Ascending aorta (tissue), 2 donors: ENCODE results near the gene ZC3H18. TPM values are rescaled to one million over a fixed set of nuclear protein-coding genes. Genes with fewer than 3 reads are reported as not detected.

Source experiments
- DNase-seq, 2 donors: peaks; one replicate each; pipeline ENCODE4 v3.0.0-alpha.2; 2019; ENCODE audit warnings: low spot score in 2 of 2
- H3K27ac ChIP-seq, 2 donors: fragments of 200-600 bp; sonication (generic); one replicate each; pipeline ENCODE4 v1.5.1; 2016 to 2017; ENCODE audit warnings: mild to moderate bottlenecking in 1 of 2
- H3K27me3 ChIP-seq: fragments of 200-600 bp; sonication (generic); one replicate; pipeline ENCODE4 v1.5.1; 2017
- H3K36me3 ChIP-seq, 2 donors: fragments of 200-600 bp; sonication (generic); one replicate each; pipeline ENCODE4 v1.5.1; 2016
- H3K4me1 ChIP-seq, 2 donors: fragments of 200-600 bp; sonication (generic); one replicate each; pipeline ENCODE4 v1.5.1; 2016 to 2017; ENCODE audit warnings: mild to moderate bottlenecking in 1 of 2
- H3K4me3 ChIP-seq, 2 donors: fragments of 200-600 bp; sonication (generic); one replicate each; pipeline ENCODE4 v1.5.1; 2016 to 2017; ENCODE audit warnings: mild to moderate bottlenecking in 1 of 2
- H3K9me3 ChIP-seq, 2 donors: fragments of 200-600 bp; sonication (generic); one replicate each; pipeline ENCODE4 v1.5.1; 2016
- CTCF ChIP-seq, 3 experiments: fragments of 200-600 bp in 2 of 3; fragments of 450-650 bp in 1 of 3; sonication (generic) in 2 of 3; IDR thresholded peaks; one replicate each; pipeline ENCODE4 v1.5.1; 2016 to 2019; ENCODE audit warnings: antibody characterized with exemption in 3 of 3, mild to moderate bottlenecking in 1 of 3, moderate library complexity in 1 of 3
- intact Hi-C: fragments of 100-400 bp; cut with DNase I; formaldehyde crosslinking; loops from one replicate; pipeline ENCODE4 v1.15.1; 2023
- total RNA-seq: library from RNA; depleted of rRNA; stranded (reverse); fragments of >200 nt; gene quantifications from one replicate; pipeline ENCODE4 v1.1.0, GENCODE V29; 2016

Gene ZC3H18
- total RNA-seq, 1 donor from 2014 or later: 36.3 TPM

DNA sequence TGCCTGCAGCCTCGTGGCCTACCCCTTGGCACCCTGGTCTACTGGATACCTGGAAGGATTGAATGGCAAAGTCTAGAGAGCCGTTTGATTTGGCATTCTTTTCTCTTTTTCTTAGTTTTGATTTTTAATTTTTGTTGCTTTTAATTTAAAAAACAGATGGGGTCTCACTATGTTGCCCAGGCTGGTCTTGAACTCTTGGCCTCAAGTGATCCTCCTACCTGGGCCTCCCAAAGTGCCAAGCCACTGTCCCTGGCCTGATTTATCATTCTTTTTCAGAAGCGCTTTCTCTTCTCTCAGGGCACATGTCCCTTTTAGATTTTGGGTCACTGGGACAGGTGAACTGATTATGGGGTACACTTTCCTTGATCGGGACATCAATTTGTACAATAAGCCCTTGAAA, 10.8 kb downstream of the ZC3H18 start:
- Histone ChIP-seq H3K36me3 (peaks cover 14 to 59% of the 10 kb centered on the region in 2 donors), H3K4me3 (no peak overlapping the region), H3K27me3 (no peaks in the 10 kb centered on the region), H3K27ac (no peak overlapping the region), H3K4me1 (no peaks in the 10 kb centered on the region), H3K9me3 (no peaks in the 10 kb centered on the region)
- DNase-seq: no peak
- intact Hi-C loops: no loop called here
- TF ChIP-seq CTCF (IDR thresholded peaks at IDR 0.05): no peak

- H3K9me3 ChIP-seq: no peaks in the 10 kb centered on the region
- DNase-seq: no peak
- H3K4me3 ChIP-seq: no peak overlapping the region
- intact Hi-C loops: no loop called here
- no peaks in the 10 kb centered on the region for H3K27me3 ChIP-seq
- no peaks in the 10 kb centered on the region for H3K4me1 ChIP-seq
- peaks cover 13 to 59% of the 10 kb centered on the region in 2 donors for H3K36me3 ChIP-seq
- H3K27ac ChIP-seq: no peak overlapping the region
- no peak for TF ChIP-seq CTCF (IDR thresholded peaks at IDR 0.05)
Measured at GRCh38 chr16:88582912-88583575, 12.8 kb downstream of the ZC3H18 start.

GRCh38 chr16:88584676-88585075, 14.5 kb downstream of the ZC3H18 start:
- no peak for DNase-seq
- Histone ChIP-seq H3K36me3 (peaks cover 21 to 64% of the 10 kb centered on the region in 2 donors), H3K9me3 (no peaks in the 10 kb centered on the region), H3K4me3 (no peak overlapping the region), H3K4me1 (no peaks in the 10 kb centered on the region), H3K27me3 (no peaks in the 10 kb centered on the region), H3K27ac (no peak overlapping the region)
- intact Hi-C loops: no loop called here
- no peak for TF ChIP-seq CTCF (IDR thresholded peaks at IDR 0.05)

DNA sequence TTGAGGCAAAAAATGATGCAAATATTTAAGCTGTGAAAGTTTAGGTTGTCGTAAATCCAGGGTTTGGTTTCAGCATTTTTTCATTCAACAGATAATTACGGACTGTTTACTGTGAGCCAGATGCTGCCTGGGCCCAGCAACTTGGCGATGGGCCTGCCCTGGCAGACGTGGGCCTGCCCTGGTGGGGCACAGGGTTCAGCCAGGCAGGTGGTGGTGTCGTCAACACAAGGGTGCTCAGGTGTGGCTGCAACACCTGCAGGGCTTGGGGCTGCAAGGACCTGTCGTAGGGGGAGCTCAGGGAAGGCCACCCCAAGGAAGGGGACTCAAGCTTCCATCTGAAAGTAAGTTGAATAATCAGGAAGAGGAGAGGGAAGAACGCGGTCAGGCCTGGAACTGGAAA, 15.1 kb downstream of the ZC3H18 start:
- TF ChIP-seq CTCF (IDR thresholded peaks at IDR 0.05): no peak
- peaks cover 27 to 66% of the 10 kb centered on the region in 2 donors for H3K36me3 ChIP-seq
- H3K9me3 ChIP-seq: no peaks in the 10 kb centered on the region
- H3K27me3 ChIP-seq: no peaks in the 10 kb centered on the region
- H3K4me1 ChIP-seq: no peaks in the 10 kb centered on the region
- intact Hi-C loops: no loop called here
- DNase-seq: no peak
- no peak overlapping the region for H3K27ac ChIP-seq
- no peak overlapping the region for H3K4me3 ChIP-seq

- DNase-seq: no peak
- Histone ChIP-seq H3K27ac (no peak overlapping the region), H3K36me3 (peaks cover 28 to 59% of the 10 kb centered on the region in 2 donors), H3K4me3 (no peak overlapping the region), H3K9me3 (no peaks in the 10 kb centered on the region), H3K27me3 (no peaks in the 10 kb centered on the region), H3K4me1 (no peaks in the 10 kb centered on the region)
- intact Hi-C loops: no loop called here
- TF ChIP-seq CTCF (IDR thresholded peaks at IDR 0.05): no peak
Measured at GRCh38 chr16:88585927-88586581, 15.9 kb downstream of the ZC3H18 start.
